Measurements from ENCODE around the gene AGTPBP1. TPM values are rescaled to one million over a fixed set of nuclear protein-coding genes. Genes with fewer than 3 reads are reported as not detected.
"Not testable (repeated sequence)": the region's sequence is repeated elsewhere in the genome, so short reads cannot be mapped to it uniquely, and the experiment has no call there.

The AGTPBP1 gene
- total RNA-seq, 1 donor from 2014 or later, result 27.8 TPM

DNA sequence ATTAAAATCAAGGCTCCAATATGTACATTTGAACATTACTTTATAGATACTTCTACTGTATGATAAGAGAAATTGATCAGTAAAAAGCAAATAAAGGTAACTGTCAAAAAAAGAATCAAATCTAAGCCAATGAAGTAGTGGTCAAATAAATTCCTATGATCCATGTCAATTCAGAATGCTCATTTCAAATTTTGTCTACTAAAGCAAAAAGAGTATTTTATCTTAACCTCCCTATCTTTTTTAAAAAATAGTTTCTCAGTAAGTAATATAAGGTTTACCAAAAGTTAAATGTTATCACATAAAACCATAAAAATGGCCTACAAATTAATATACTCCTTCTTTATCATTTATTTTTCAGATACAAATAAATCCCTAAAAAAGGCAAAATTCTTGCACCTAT, 165.9 kb downstream of the AGTPBP1 start:
- H3K27me3 Mint-ChIP-seq, result no peaks in the 10 kb centered on the region
- H3K4me1 Mint-ChIP-seq, result no peaks in the 10 kb centered on the region
- no peak overlapping the region for H3K27ac Mint-ChIP-seq
- DNase-seq, result no peak
- H3K36me3 Mint-ChIP-seq (ENCODE audit: low read depth), result peaks cover 7% of the 10 kb centered on the region
- intact Hi-C loops (cut with micrococcal nuclease), result no loop called here
- H3K9me3 Mint-ChIP-seq, result no peaks in the 10 kb centered on the region
- no peak overlapping the region for H3K4me3 Mint-ChIP-seq

DNA sequence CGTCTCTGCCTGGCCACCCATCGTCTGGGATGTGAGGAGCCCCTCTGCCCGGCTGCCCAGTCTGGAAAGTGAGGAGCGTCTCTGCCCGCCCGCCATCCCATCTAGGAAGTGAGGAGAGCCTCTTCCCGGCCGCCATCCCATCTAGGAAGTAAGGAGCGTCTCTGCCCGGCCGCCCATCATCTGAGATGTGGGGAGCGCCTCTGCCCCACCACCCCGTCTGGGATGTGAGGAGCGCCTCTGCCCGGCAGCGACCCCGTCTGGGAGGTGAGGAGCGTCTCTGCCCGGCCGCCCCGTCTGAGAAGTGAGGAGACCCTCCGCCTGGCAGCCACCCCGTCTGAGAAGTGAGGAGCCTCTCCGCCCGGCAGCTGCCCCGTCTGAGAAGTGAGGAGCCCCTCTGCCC, 168.2 kb downstream of the AGTPBP1 start:
- H3K27me3 Mint-ChIP-seq; H3K4me1 Mint-ChIP-seq; DNase-seq; H3K36me3 Mint-ChIP-seq (ENCODE audit: low read depth); H3K4me3 Mint-ChIP-seq; H3K9me3 Mint-ChIP-seq; H3K27ac Mint-ChIP-seq; intact Hi-C loops (cut with micrococcal nuclease): not testable (repeated sequence)

DNA sequence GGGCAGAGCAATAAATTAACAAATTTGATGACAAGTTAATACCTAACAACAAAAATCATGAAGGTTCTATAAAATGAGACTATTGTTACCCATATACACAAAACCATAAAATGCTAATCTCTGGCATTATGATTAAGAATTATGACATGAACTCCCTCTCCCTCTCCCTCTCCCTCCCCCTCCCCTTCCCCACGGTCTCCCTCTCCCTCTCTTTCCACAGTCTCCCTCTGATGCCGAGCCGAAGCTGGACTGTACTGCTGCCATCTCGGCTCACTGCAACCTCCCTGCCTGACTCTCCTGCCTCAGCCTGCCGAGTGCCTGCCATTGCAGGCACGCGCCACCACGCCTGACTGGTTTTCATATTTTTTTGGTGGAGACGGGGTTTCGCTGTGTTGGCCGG, 168.8 kb downstream of the AGTPBP1 start:
- H3K27me3 Mint-ChIP-seq; DNase-seq; H3K4me1 Mint-ChIP-seq; H3K27ac Mint-ChIP-seq; H3K36me3 Mint-ChIP-seq (ENCODE audit: low read depth); H3K9me3 Mint-ChIP-seq; intact Hi-C loops (cut with micrococcal nuclease); H3K4me3 Mint-ChIP-seq: not testable (repeated sequence)

DNA sequence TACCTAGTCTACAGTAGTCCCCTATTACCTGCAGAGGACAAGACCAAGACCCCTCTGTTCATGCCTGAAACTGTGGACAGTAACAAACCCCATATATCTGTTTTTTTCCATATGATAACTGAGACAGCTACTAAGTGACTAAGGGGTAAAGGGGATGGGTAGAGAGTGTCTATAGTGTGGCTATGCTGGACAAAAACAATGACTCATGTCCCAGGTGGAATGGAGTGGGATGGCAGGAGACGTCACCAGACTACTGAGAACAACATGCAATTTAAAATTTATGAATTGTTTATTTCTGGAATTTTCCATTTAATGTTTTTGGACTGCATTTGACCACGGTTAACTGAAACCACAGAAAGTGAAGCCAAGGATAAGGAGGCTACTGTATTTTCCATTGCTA, 171.8 kb downstream of the AGTPBP1 start:
- Mint-ChIP-seq H3K27me3 (no peaks in the 10 kb centered on the region), H3K36me3 (ENCODE audit: low read depth) (peaks cover 13% of the 10 kb centered on the region), H3K27ac (no peak overlapping the region), H3K9me3 (no peaks in the 10 kb centered on the region), H3K4me1 (no peaks in the 10 kb centered on the region), H3K4me3 (no peak overlapping the region)
- intact Hi-C loops (cut with micrococcal nuclease), result no loop called here
- DNase-seq, result no peak

DNA sequence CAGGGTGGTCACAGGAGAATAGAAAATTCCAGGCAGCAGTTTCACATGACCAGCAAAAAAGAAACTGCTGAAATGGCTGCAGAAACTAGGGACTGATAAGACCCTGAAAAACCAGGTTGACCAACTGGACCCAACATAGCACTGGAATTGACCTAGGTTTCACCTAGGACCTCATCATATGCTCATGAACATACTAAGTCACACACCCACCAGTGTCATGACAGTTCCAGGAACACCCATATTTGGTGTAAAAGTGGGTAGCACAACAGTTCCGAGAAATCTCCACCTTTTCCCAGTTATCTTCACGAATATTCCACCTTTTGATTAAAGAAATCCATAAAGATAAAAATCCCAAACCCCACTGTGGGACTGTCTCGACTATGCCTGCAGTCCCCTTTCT, 182.2 kb downstream of the AGTPBP1 start:
- Mint-ChIP-seq H3K4me3 (no peak overlapping the region), H3K36me3 (ENCODE audit: low read depth) (peaks cover 4% of the 10 kb centered on the region), H3K27ac (no peak overlapping the region), H3K27me3 (no peaks in the 10 kb centered on the region), H3K9me3 (no peaks in the 10 kb centered on the region), H3K4me1 (peaks cover 4% of the 10 kb centered on the region)
- no peak for DNase-seq
- intact Hi-C loops (cut with micrococcal nuclease), result no loop called here

DNA sequence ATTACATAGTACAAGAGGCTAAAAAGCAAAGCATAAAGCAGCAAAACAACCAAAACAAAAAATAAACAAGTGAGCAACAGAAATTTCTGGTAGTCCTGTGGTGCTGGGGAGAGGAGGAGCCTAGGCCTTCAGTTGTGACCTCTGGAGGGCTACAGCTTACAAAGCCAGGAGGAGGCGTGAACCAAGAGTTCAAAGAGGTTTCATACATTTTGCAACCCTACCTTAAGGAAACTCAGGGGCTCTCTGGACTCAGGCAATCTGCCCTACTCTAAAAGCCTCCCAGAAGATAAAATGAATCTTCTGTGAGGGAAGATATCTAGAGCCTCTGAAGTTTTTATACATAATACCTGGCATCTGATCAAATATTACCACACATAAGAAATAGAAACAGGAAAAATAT, 187.4 kb downstream of the AGTPBP1 start:
- Mint-ChIP-seq H3K4me1 (peaks cover 9% of the 10 kb centered on the region), H3K4me3 (no peak overlapping the region), H3K27ac (no peak overlapping the region), H3K9me3 (no peaks in the 10 kb centered on the region), H3K36me3 (ENCODE audit: low read depth) (peaks cover under 1% of the 10 kb centered on the region), H3K27me3 (no peaks in the 10 kb centered on the region)
- intact Hi-C loops (cut with micrococcal nuclease), result no loop called here
- DNase-seq, result no peak

DNA sequence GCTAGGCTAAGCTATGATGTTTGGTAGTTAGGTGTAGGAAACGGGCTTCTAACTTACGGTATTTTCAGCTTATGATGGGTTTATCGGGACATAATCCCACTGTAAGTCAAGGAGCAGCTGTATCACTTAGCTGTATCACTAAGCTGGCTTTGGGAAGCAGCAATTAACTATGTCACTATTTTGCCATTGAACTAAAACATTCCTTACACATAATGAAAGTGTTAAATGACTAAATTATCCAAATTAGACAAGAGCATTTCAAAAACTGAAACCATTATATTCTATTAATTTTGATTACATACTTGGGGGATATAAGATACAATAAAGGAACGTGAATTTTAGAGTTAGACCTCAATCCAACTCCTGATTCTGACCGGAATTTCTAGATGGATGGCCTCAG, 188.3 kb downstream of the AGTPBP1 start:
- H3K27me3 Mint-ChIP-seq, result no peaks in the 10 kb centered on the region
- no peak overlapping the region for H3K4me3 Mint-ChIP-seq
- no peak for DNase-seq
- peaks cover 9% of the 10 kb centered on the region for H3K4me1 Mint-ChIP-seq
- no peak overlapping the region for H3K27ac Mint-ChIP-seq
- intact Hi-C loops (cut with micrococcal nuclease), result no loop called here
- peaks cover 2% of the 10 kb centered on the region for H3K36me3 Mint-ChIP-seq (ENCODE audit: low read depth)
- no peaks in the 10 kb centered on the region for H3K9me3 Mint-ChIP-seq

DNA sequence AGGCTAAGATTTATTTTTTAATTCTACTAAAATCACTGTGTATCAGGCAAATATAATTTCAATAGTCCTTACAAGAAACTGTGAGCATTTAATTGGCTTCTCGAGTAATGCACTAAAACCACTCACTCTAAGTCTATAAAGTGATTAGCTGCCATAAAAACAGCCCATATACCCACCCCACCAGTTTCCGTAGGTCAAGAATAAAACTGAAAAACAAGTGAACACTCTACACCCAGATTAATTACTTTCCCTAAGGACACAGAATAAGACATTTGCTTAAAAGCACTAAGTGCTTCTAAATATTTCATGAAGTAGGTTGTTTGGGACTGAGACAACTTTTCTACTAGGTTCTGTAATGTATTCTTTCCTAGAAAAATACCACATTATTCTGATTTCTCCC, 194.2 kb downstream of the AGTPBP1 start:
- Mint-ChIP-seq H3K27ac (no peak overlapping the region), H3K36me3 (ENCODE audit: low read depth) (peaks cover 2% of the 10 kb centered on the region), H3K4me1 (no peaks in the 10 kb centered on the region), H3K27me3 (no peaks in the 10 kb centered on the region), H3K4me3 (no peak overlapping the region), H3K9me3 (no peaks in the 10 kb centered on the region)
- intact Hi-C loops (cut with micrococcal nuclease), result no loop called here
- DNase-seq, result no peak

DNA sequence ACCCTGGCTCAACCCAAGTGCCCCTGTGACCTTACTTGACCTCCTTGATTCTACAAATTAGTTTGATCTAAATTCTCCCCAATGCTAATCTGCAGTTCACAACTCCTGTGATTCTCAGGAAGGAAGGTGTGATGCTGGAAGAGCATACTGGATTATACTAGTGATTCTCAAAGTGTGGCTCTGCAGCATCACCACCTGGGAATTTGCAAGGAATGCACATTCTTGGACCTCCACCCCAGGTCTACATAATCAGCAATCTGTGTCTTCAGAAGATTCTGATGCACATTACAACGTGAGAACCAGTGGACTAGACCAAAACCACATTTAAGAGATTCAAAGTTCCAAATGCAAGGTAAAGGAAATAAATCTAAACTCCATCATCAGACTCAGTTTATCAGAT, 198.6 kb downstream of the AGTPBP1 start:
- H3K4me1 Mint-ChIP-seq, result no peaks in the 10 kb centered on the region
- no peak overlapping the region for H3K27ac Mint-ChIP-seq
- no peaks in the 10 kb centered on the region for H3K27me3 Mint-ChIP-seq
- no peaks in the 10 kb centered on the region for H3K36me3 Mint-ChIP-seq (ENCODE audit: low read depth)
- DNase-seq, result no peak
- intact Hi-C loops (cut with micrococcal nuclease), result no loop called here
- no peak overlapping the region for H3K4me3 Mint-ChIP-seq
- H3K9me3 Mint-ChIP-seq, result no peaks in the 10 kb centered on the region

DNA sequence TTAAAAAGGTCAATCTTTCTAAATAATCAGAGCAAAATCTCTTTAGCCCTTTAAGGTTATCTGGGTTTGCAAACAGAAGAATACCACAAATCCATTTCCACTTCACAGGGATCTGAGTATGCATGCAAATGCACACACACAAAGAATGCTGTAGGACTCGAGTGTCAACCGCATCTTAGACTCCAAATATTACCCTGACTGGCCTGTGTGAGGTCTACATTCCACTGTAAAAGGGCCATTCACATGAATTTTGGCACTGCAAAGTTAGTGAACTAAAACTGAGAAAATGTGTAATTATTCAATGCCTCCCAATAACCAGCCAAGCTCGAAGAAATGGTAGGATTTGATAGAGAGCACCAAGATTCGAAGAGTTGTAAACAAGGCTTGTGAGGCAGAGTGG, 199.9 kb downstream of the AGTPBP1 start:
- H3K27me3 Mint-ChIP-seq, result no peaks in the 10 kb centered on the region
- H3K9me3 Mint-ChIP-seq, result no peaks in the 10 kb centered on the region
- H3K36me3 Mint-ChIP-seq (ENCODE audit: low read depth), result no peaks in the 10 kb centered on the region
- H3K4me3 Mint-ChIP-seq, result no peak overlapping the region
- intact Hi-C loops (cut with micrococcal nuclease), result no loop called here
- no peak overlapping the region for H3K27ac Mint-ChIP-seq
- H3K4me1 Mint-ChIP-seq, result no peaks in the 10 kb centered on the region
- DNase-seq, result no peak

DNA sequence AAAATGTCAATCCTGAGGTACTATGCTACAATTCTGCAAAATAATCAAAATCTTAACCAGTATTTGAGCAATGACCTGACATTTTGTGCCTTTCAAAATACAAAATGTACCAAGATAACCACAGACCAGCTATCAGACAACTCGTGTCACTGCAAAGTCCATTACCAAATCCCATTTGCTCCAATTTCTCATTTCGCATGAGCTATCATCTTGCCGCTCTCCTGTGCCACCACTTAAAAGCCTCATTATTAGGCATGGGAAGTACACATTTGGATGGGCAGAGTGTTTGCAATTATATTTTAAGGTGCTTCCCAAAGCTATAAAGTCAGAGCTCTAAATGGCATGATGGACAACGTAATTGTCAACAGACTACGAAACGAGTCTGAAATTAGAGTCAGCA, 205.2 kb downstream of the AGTPBP1 start:
- Mint-ChIP-seq H3K27me3 (no peaks in the 10 kb centered on the region), H3K4me1 (no peaks in the 10 kb centered on the region), H3K4me3 (no peak overlapping the region), H3K27ac (no peak overlapping the region), H3K36me3 (ENCODE audit: low read depth) (no peaks in the 10 kb centered on the region), H3K9me3 (no peaks in the 10 kb centered on the region)
- DNase-seq, result no peak
- intact Hi-C loops (cut with micrococcal nuclease), result no loop called here

DNA sequence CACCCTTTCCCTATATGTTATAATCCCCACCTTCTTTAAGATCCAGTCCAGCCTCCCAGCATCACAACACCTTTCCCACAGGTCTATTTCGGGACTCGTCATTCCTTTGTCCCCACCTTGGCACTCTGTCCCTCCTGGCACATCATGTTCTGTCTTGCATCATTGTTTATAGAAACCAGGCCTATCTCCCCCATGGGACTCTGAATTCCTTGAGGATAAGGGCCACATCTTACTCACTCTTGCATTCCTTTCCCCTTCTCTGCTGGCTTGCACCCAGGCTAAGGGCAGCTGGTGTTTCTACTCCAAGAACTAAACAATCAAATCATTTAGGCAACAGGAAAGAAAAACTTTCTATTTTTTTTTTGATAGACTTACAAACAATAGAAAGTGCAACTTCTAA, 205.7 kb downstream of the AGTPBP1 start:
- H3K36me3 Mint-ChIP-seq (ENCODE audit: low read depth), result no peaks in the 10 kb centered on the region
- DNase-seq, result no peak
- no peaks in the 10 kb centered on the region for H3K4me1 Mint-ChIP-seq
- intact Hi-C loops (cut with micrococcal nuclease), result no loop called here
- H3K27me3 Mint-ChIP-seq, result no peaks in the 10 kb centered on the region
- H3K27ac Mint-ChIP-seq, result no peak overlapping the region
- no peaks in the 10 kb centered on the region for H3K9me3 Mint-ChIP-seq
- H3K4me3 Mint-ChIP-seq, result no peak overlapping the region

DNA sequence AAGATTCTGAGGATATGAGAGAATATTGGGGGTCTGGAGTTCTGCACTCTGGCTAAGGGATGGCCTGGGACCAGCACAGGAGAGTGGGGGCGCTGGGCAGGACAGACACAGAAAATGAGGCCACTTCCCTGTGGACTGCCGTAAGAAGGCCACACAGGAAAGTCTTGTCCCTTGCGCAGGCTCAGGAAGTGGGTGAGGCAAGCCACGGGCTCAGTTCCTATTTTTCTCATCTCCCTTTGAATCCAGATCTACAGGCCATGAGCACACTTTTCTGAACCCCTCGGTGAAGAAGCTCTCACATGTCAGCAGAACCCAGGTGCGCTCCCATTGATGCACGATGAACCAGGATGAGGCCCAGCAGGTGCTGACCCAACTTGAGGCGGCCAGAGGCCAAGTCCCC, 207.4 kb downstream of the AGTPBP1 start:
- intact Hi-C loops (cut with micrococcal nuclease), result no loop called here
- no peak overlapping the region for H3K4me3 Mint-ChIP-seq
- no peaks in the 10 kb centered on the region for H3K36me3 Mint-ChIP-seq (ENCODE audit: low read depth)
- no peak for DNase-seq
- no peak overlapping the region for H3K27ac Mint-ChIP-seq
- no peaks in the 10 kb centered on the region for H3K27me3 Mint-ChIP-seq
- H3K4me1 Mint-ChIP-seq, result no peaks in the 10 kb centered on the region
- H3K9me3 Mint-ChIP-seq, result no peaks in the 10 kb centered on the region

DNA sequence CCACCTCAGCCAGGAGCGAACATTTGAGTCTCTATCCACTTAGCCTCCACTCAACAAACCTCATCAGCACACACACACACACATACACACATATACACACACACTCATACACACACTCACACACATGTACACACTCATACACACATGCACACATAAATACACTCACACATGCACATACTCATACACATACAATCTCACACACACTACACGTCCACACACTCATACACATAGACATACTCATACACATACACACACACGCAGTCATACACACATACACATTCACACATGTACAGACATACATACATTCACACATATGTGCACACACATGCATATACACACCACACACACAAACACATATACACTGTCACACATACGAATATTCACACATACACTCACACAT, 208.2 kb downstream of the AGTPBP1 start:
- H3K9me3 Mint-ChIP-seq, result no peaks in the 10 kb centered on the region
- intact Hi-C loops (cut with micrococcal nuclease), result no loop called here
- H3K36me3 Mint-ChIP-seq (ENCODE audit: low read depth), result no peaks in the 10 kb centered on the region
- no peak for DNase-seq
- H3K4me1 Mint-ChIP-seq, result no peaks in the 10 kb centered on the region
- no peak overlapping the region for H3K27ac Mint-ChIP-seq
- no peaks in the 10 kb centered on the region for H3K27me3 Mint-ChIP-seq
- no peak overlapping the region for H3K4me3 Mint-ChIP-seq

DNA sequence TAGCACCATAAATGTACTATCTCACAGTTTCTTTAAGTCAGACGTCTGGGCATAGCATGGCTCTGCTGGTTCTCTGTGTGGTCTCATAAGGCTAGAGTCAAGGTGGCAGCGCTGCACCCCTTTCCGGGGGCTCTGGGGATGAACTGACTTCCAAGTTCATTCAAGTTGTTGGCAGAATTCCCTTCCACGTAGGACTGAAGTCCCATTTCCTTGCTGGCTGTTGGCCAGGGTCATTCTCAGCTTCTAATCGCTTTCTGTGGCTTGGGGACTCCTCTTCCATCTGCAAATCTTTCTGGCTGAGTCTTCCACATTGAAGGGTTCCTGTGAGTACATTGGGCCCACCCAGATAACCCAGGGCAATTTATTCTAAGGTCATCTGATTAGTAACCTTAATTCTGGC, 211.0 kb downstream of the AGTPBP1 start:
- no peak for DNase-seq
- Mint-ChIP-seq H3K4me3 (no peak overlapping the region), H3K27ac (no peak overlapping the region), H3K27me3 (no peaks in the 10 kb centered on the region), H3K4me1 (peaks cover 2% of the 10 kb centered on the region), H3K36me3 (ENCODE audit: low read depth) (no peaks in the 10 kb centered on the region), H3K9me3 (no peaks in the 10 kb centered on the region)
- intact Hi-C loops (cut with micrococcal nuclease), result no loop called here

DNA sequence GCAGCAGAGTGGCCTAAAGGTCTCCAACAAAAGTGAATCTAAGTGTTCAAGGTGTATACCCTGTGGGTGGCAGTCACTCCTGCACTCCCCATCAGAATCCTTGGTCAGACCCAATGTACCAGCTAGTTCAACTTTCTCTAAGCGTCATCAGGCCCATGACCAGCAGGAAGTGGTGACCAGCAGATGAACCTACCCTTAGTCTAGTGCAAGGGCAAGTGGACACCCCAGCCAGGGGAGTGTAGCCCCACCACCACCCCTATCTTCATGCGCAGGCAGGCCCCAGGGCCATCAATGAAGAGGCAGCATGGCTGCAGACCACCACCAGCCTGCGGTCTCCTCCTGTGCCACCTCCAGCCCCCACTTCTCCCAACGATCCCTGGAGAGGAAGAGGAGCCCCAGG, 213.1 kb downstream of the AGTPBP1 start:
- Mint-ChIP-seq H3K27ac (no peak overlapping the region), H3K9me3 (no peaks in the 10 kb centered on the region), H3K4me1 (peaks cover 2% of the 10 kb centered on the region), H3K36me3 (ENCODE audit: low read depth) (no peaks in the 10 kb centered on the region), H3K27me3 (peaks cover 18% of the 10 kb centered on the region), H3K4me3 (no peak overlapping the region)
- no peak for DNase-seq
- intact Hi-C loops (cut with micrococcal nuclease), result no loop called here
